Spleen (tissue), 11 donors: Measurements from ENCODE around the gene PKN3. TPM values are rescaled to one million over a fixed set of nuclear protein-coding genes. Genes with fewer than 3 reads are reported as not detected.

Experiments used
- DNase-seq: peaks from one replicate; pipeline ENCODE4 v3.0.0-alpha.2; 2020
- H3K27ac ChIP-seq, 8 donors: fragments of 200-600 bp; sonication (generic) in 7 of 8; 1 replicate in 4 of 8; 2 replicates in 4 of 8; pipeline versions ENCODE4 v1.5.0 to v1.8.0; 2016 to 2021; ENCODE audit warnings: inconsistent platforms in 4 of 8, mild to moderate bottlenecking in 4 of 8, moderate library complexity in 1 of 8
- H3K27me3 ChIP-seq, 7 donors: fragments of 200-600 bp; sonication (generic) in 6 of 7; replicated peaks in 1 of 7; 1 replicate in 4 of 7; 2 replicates in 3 of 7; pipeline versions ENCODE4 v1.5.0 to v1.8.0; 2016 to 2021; ENCODE audit warnings: inconsistent platforms in 3 of 7, mild to moderate bottlenecking in 1 of 7
- H3K36me3 ChIP-seq, 6 donors: fragments of 200-600 bp; sonication (generic) in 5 of 6; 1 replicate in 4 of 6; 2 replicates in 2 of 6; pipeline versions ENCODE4 v1.5.0 to v1.8.0; 2016 to 2021; ENCODE audit warnings: inconsistent platforms in 2 of 6
- H3K4me1 ChIP-seq, 6 donors: fragments of 200-600 bp; sonication (generic) in 5 of 6; 1 replicate in 3 of 6; 2 replicates in 3 of 6; pipeline versions ENCODE4 v1.5.0 to v1.8.0; 2016 to 2021; ENCODE audit warnings: inconsistent platforms in 3 of 6
- H3K4me3 ChIP-seq, 8 donors: fragments of 200-600 bp; sonication (generic) in 7 of 8; 1 replicate in 4 of 8; 2 replicates in 4 of 8; pipeline versions ENCODE4 v1.5.0 to v1.8.0; 2016 to 2021; ENCODE audit warnings: inconsistent platforms in 4 of 8, mild to moderate bottlenecking in 4 of 8, moderate library complexity in 2 of 8
- H3K9me3 ChIP-seq, 8 donors: fragments of 200-600 bp; sonication (generic) in 7 of 8; 1 replicate in 4 of 8; 2 replicates in 4 of 8; pipeline versions ENCODE4 v1.5.0 to v1.8.0; 2016 to 2021; ENCODE audit warnings: inconsistent platforms in 4 of 8
- POLR2A ChIP-seq, 3 donors: fragments of 450-650 bp; IDR thresholded peaks; one replicate each; pipeline ENCODE4 v1.5.1; 2017; ENCODE audit warnings: antibody characterized with exemption in 3 of 3, mild to moderate bottlenecking in 1 of 3
- POLR2AphosphoS5 ChIP-seq, 3 donors: sonication (generic); formaldehyde crosslinking; IDR thresholded peaks; one replicate each; pipeline ENCODE4 v1.5.1; 2017; ENCODE audit warnings: antibody characterized with exemption in 3 of 3
- WGBS, 5 donors: extraction: QIAGEN DNeasy Blood & Tissue Kit in 3 of 5; methylation state at CpG; one replicate each; pipeline versions ENCODE4 v1.1.5 to v1.1.7; 2013 to 2018; 5-methylcytosine and 5-hydroxymethylcytosine counted together
- intact Hi-C: fragments of 100-400 bp; cut with DNase I; formaldehyde crosslinking; loops from one replicate; pipeline ENCODE4 v1.15.0; 2023; ENCODE audit warnings: low total_unique reads
- polyA plus RNA-seq, 3 donors: library from polyadenylated mRNA; stranded (reverse); fragments of 200-250 nt; gene quantifications; one replicate each; pipeline ENCODE4 v1.2.1, GENCODE V29; 2013
- total RNA-seq, 7 donors: library from RNA; depleted of rRNA in 3 of 7; stranded (reverse); fragments of >200 nt in 3 of 7; fragmentation: NEBNext Ultra II Directional in 4 of 7; extraction: Animal tissue kit (Norgen Biotek cat#: 25700) in 4 of 7; gene quantifications; one replicate each; pipeline versions ENCODE4 v1.1.0 to v1.2.1, GENCODE V29; 2016 to 2021
- TF ChIP-seq, protein P1 (sequence below), 11 experiments: fragments of 200-600 bp in 7 of 11; fragments of 450-650 bp in 4 of 11; sonication (generic) in 4 of 11; IDR thresholded peaks in 8 of 11; conservative IDR thresholded peaks in 3 of 11; 1 replicate in 7 of 11; 2 replicates in 4 of 11; pipeline versions ENCODE4 v1.4.0 to v1.8.0; 2016 to 2021; ENCODE audit warnings: antibody characterized with exemption in 11 of 11, inconsistent platforms in 4 of 11, mild to moderate bottlenecking in 1 of 11
- donor health status: healthy with polysubstance abuse.
- donor health status: DM: no; HTN: no; CAD: no; lungs with moderate emphysema.
- donor health status: DM: no; HTN: no; CAD: no.
- donor health status: Bipolar disorder and iron deficiency.
- donor health status: healthy.
- donor health status: DM: no; HTN: no; CAD: no.
- donor health status: DM: yes; HTN: yes; CAD: no.

PKN3 gene
- total and polyA plus RNA-seq, 10 donors, result 4.1 to 18.5 (median 9.8) TPM

DNA sequence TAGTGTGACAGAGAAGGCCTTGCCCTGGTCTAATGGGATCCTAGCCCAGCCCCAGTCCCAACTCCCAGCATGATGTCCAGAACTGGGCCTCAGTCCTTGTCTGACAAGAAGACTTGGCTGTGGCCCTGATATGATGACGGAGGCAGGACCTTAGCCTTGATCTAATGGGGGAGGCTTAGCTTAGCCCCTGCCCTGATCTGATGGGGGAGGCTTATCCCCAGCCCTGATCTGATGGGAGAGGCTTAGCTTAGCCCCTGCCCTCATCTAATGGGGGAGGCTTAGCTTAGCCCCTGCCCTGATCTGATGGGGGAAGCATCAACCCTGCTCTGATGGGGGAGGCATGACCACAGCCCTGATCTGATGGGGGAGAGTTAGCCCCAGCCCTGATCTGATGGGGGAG lies 3.7 kb downstream of the PKN3 start:
- peak; percentile 49 for DNase-seq
- intact Hi-C loops, result no loop called here
- H3K4me3 ChIP-seq, result no peak overlapping the region
- H3K4me1 ChIP-seq, result peaks cover 3 to 33% (median 22%) of the 10 kb centered on the region in 6 donors
- peaks cover 0 to 37% (median 0%) of the 10 kb centered on the region in 6 donors for H3K36me3 ChIP-seq
- no peaks in the 10 kb centered on the region for H3K9me3 ChIP-seq
- no peak overlapping the region for H3K27ac ChIP-seq
- peaks cover 0 to 5% (median 0%) of the 10 kb centered on the region in 7 donors for H3K27me3 ChIP-seq
- WGBS, 5 donors, result 84 to 100% (median 100%) methylated on average over 1 of the region's 1 CpG
- TF ChIP-seq POLR2A (IDR thresholded peaks at IDR 0.05) (no peak), POLR2AphosphoS5 (IDR thresholded peaks at IDR 0.05) (no peak)
- TF ChIP-seq, protein P1, sequence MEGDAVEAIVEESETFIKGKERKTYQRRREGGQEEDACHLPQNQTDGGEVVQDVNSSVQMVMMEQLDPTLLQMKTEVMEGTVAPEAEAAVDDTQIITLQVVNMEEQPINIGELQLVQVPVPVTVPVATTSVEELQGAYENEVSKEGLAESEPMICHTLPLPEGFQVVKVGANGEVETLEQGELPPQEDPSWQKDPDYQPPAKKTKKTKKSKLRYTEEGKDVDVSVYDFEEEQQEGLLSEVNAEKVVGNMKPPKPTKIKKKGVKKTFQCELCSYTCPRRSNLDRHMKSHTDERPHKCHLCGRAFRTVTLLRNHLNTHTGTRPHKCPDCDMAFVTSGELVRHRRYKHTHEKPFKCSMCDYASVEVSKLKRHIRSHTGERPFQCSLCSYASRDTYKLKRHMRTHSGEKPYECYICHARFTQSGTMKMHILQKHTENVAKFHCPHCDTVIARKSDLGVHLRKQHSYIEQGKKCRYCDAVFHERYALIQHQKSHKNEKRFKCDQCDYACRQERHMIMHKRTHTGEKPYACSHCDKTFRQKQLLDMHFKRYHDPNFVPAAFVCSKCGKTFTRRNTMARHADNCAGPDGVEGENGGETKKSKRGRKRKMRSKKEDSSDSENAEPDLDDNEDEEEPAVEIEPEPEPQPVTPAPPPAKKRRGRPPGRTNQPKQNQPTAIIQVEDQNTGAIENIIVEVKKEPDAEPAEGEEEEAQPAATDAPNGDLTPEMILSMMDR (IDR thresholded peaks at IDR 0.05 in 8 of 11, conservative IDR thresholded peaks at IDR 0.05 in 3 of 11), result no peak

DNA sequence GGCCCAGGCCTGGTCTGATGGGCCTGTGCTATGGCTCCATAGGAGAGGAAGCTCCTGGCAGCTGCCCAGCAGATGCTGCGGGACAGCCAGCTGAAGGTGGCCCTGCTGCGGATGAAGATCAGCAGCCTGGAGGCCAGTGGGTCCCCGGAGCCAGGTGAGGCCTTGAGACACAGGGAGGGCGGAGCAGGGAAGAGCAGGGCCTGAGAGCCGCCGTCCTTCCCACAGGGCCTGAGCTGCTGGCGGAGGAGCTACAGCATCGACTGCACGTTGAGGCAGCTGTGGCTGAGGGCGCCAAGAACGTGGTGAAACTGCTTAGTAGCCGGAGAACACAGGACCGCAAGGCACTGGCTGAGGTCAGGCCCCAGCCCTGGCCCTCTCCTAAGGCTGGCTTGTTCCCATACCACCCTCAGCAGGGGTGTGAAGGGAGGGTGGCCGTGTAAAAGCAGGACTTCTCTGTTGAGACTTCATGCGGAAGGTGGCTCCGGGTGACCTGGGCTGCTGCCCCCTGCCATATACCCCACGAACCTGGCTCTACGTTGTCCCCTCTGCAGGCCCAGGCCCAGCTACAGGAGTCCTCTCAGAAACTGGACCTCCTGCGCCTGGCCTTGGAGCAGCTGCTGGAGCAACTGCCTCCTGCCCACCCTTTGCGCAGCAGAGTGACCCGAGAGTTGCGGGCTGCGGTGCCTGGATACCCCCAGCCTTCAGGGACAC lies 4.5 kb downstream of the PKN3 start:
- H3K27ac ChIP-seq, result no peak overlapping the region
- intact Hi-C loops, result no loop called here
- 79 to 91% (median 88%) methylated on average over 18 to 23 of the region's 23 CpGs for WGBS, 5 donors
- no peaks in the 10 kb centered on the region for H3K9me3 ChIP-seq
- H3K4me3 ChIP-seq, result no peak overlapping the region
- H3K27me3 ChIP-seq, result peaks cover 0 to 5% (median 0%) of the 10 kb centered on the region in 7 donors
- DNase-seq, result peak; percentile 66
- TF ChIP-seq POLR2AphosphoS5 (IDR thresholded peaks at IDR 0.05) (no peak), POLR2A (IDR thresholded peaks at IDR 0.05) (no peak)
- TF ChIP-seq, protein P1 (IDR thresholded peaks at IDR 0.05 in 8 of 11, conservative IDR thresholded peaks at IDR 0.05 in 3 of 11), result no peak
- peaks cover 0 to 26% (median 17%) of the 10 kb centered on the region in 6 donors for H3K4me1 ChIP-seq
- H3K36me3 ChIP-seq, result peaks cover 0 to 37% (median 0%) of the 10 kb centered on the region in 6 donors

DNA sequence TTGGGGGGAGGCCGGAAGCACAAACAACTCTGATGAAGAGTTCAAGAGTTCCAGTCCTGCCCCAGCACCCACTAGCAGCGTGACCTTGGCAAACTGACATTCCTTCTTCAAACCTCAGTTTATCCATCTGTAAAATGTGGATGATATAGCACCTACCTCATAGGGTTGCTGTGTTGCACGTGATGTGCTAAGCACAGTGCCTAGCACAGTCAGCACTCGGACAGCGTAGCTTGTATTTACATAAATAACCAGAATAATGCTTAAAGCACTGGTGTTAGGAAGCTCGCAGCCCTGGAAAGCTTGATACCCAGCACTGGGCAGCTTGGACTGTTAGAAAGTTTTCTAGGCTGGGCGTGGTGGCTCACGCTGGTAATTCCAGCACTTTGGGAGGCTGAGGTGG lies 5.1 kb downstream of the PKN3 start:
- H3K9me3 ChIP-seq, result no peaks in the 10 kb centered on the region
- H3K4me3 ChIP-seq, result no peak overlapping the region
- H3K27me3 ChIP-seq, result peaks cover 0 to 5% (median 0%) of the 10 kb centered on the region in 7 donors
- H3K27ac ChIP-seq, result no peak overlapping the region
- H3K36me3 ChIP-seq, result peaks cover 0 to 38% (median 0%) of the 10 kb centered on the region in 6 donors
- 94 to 99% (median 97%) methylated on average over 8 of the region's 8 CpGs for WGBS, 5 donors
- no peak for TF ChIP-seq POLR2AphosphoS5 (IDR thresholded peaks at IDR 0.05)
- TF ChIP-seq, protein P1 (IDR thresholded peaks at IDR 0.05 in 8 of 11, conservative IDR thresholded peaks at IDR 0.05 in 3 of 11), result no peak
- TF ChIP-seq POLR2A (IDR thresholded peaks at IDR 0.05), result no peak
- DNase-seq, result peak; percentile 34
- intact Hi-C loops, result no loop called here
- H3K4me1 ChIP-seq, result peaks cover 0 to 19% (median 12%) of the 10 kb centered on the region in 6 donors
